Transverse colon (tissue), 4 donors: ENCODE data around the gene TRIP11.

ENCODE experiments used
- EP300 ChIP-seq: sonication (generic); formaldehyde crosslinking; IDR thresholded peaks from one replicate; pipeline ENCODE4 v1.6.1; 2017; ENCODE audit warnings: antibody characterized with exemption, low read depth
- POLR2A ChIP-seq: fragments of 450-650 bp; IDR thresholded peaks from one replicate; pipeline ENCODE4 v1.6.1; 2016; ENCODE audit warnings: antibody characterized with exemption, mild to moderate bottlenecking, moderate library complexity
- POLR2AphosphoS5 ChIP-seq, 3 donors: sonication (generic); formaldehyde crosslinking; IDR thresholded peaks; one replicate each; pipeline ENCODE4 v1.6.1; 2016; ENCODE audit warnings: antibody characterized with exemption in 3 of 3
- TF ChIP-seq, protein P1 (sequence below), 5 experiments: fragments of 200-600 bp in 3 of 5; fragments of 450-650 bp in 2 of 5; sonication (generic) in 3 of 5; IDR thresholded peaks; 1 replicate in 2 of 5; 2 replicates in 3 of 5; pipeline ENCODE4 v1.5.1; 2016 to 2017; ENCODE audit warnings: antibody characterized with exemption in 5 of 5, inconsistent platforms in 3 of 5, mild to moderate bottlenecking in 2 of 5, moderate library complexity in 1 of 5

DNA sequence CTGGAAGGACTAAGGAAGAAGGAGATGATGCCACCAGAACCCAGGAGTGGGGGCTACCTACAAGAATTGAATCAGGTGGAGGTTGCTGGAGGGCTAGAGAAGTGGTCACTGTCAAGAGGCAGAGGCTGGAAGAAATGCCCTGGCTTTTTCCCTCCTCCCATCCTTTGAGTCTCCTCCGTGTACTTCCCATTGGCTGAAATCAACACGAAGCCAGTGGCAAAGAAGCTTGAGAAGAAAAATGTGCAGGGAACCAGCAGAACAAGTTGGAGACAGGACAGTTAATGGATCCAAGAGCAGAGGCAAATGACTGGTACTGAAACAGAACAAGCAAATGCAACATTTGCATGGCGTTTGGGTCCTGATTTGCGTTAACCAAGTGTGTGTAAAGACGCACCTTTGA is 83.2 kb downstream of the TRIP11 start:
- TF ChIP-seq, protein P1, sequence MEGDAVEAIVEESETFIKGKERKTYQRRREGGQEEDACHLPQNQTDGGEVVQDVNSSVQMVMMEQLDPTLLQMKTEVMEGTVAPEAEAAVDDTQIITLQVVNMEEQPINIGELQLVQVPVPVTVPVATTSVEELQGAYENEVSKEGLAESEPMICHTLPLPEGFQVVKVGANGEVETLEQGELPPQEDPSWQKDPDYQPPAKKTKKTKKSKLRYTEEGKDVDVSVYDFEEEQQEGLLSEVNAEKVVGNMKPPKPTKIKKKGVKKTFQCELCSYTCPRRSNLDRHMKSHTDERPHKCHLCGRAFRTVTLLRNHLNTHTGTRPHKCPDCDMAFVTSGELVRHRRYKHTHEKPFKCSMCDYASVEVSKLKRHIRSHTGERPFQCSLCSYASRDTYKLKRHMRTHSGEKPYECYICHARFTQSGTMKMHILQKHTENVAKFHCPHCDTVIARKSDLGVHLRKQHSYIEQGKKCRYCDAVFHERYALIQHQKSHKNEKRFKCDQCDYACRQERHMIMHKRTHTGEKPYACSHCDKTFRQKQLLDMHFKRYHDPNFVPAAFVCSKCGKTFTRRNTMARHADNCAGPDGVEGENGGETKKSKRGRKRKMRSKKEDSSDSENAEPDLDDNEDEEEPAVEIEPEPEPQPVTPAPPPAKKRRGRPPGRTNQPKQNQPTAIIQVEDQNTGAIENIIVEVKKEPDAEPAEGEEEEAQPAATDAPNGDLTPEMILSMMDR (IDR thresholded peaks at IDR 0.05): no peak
- TF ChIP-seq POLR2AphosphoS5 (IDR thresholded peaks at IDR 0.05) (no peak), POLR2A (no peak), EP300 (no peak)
